Mesangial cell (primary cell): ENCODE measurements around the gene SLC35A5. TPM values are rescaled to one million over a fixed set of nuclear protein-coding genes. Genes with fewer than 3 reads are reported as not detected.

ENCODE experiments used
- total RNA-seq: library from RNA; depleted of rRNA; stranded (reverse); fragments of >200 nt; gene quantifications from 2 replicates; pipeline ENCODE4 v1.2.3, GENCODE V29; 2015

The SLC35A5 gene
- total RNA-seq: 14.8 and 25.5 TPM in 2 replicates

DNA sequence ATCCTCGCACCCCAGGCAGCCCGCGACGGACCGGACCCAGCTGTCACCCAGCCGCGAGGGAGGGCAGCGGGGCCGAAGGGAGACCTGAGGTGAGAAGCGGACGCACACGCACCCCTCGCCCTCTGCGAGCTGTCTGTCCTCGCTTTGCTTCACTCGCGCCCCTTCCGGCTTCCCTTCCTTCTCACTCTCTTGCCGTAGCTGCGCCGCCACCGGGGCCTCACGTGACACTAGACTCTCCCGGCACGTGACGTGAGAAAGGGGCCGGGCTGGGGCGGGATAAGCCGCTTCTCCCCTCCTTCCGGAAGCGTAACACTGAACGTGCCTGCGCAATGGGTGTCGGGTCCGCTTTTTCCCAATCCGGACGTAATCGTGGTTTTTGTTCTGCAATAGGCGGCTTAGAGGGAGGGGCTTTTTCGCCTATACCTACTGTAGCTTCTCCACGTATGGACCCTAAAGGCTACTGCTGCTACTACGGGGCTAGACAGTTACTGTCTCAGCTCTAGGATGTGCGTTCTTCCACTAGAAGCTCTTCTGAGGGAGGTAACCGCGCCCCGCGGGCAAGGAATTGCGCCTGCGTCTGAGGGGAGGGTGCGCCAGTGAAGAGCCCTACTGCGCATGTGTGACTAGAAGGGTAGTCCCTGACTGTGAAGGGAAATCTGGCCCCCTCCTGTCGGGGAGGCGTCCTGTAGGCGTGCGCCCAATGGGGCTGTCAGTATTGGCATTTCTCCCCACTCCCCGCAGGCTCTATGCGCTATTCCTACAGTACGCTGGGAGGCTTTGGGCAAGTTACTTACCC is at the start of gene SLC35A5, which contains the start of gene ATG3:
Gene SLC35A5, plus strand, starts transcription at position 312 of the 796 bp plus-strand sequence. CDS start 1,359 bp downstream, outside the sequence.
Gene ATG3, minus strand, starts transcription at position 229 of the 796 bp plus-strand sequence. CDS start 434 bp downstream, outside the sequence.

Other genes with a start within 250 kb of the SLC35A5 start
- 7.0 and 27.0 TPM in 2 replicates for gene CD200, start 228.9 kb upstream of the SLC35A5 start, total RNA-seq
- not detected in 2 replicates for gene BTLA, start 62.6 kb upstream of the SLC35A5 start, total RNA-seq
- 29.9 and 54.4 TPM in 2 replicates for gene ATG3, start 83 bp upstream of the SLC35A5 start, total RNA-seq
- 25.9 and 27.0 TPM in 2 replicates for gene CCDC80, start 79.1 kb downstream of the SLC35A5 start, total RNA-seq